GM10248 (cell line): ENCODE measurements around the gene ACBD3.

ENCODE experiments used
- CTCF ChIA-PET: fragments of 300-600 bp; sonication (Branson Sonifier 250); formaldehyde crosslinking; extraction: SDS; loops from one replicate; lab custom pipeline; 2021; ENCODE audit warnings: antibody characterized with exemption; lab: Yijun Ruan, JAX
- POLR2A ChIA-PET: fragments of 350-650 bp; sonication (Branson Sonifier 250); formaldehyde crosslinking; extraction: SDS; loops from one replicate; lab custom pipeline; 2020; ENCODE audit warnings: antibody characterized with exemption; lab: Yijun Ruan, JAX
- DNase-seq: peaks from one replicate; pipeline ENCODE4 v3.0.0; 2012; ENCODE audit errors: extremely low spot score
- TF ChIP-seq, protein P1 (sequence below): IDR thresholded peaks from 2 replicates; pipeline ENCODE4 v1.5.1; 2012; ENCODE audit warnings: mild to moderate bottlenecking, low read depth; ENCODE audit errors: extremely low read depth, missing control alignments, control extremely low read depth

Gene ACBD3

DNA sequence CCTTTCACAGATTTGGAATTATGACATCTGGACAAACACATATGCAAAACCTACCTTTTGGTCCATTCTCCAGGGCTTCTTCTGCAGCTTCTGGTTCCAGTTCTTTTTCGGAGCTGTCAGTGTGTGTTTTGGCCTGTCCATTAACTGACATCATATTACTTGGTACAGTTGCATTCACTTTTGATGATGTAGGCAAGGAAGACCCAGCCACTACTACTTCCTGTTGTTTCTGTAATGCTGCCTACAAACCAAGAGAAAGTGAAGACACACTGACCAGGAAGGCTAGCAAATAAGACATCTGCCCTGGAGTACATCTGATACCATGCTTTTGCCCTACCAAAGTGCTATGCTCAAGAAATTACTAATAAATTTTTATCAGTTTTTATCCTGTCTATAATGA, 31.9 kb downstream of the ACBD3 start:
- POLR2A ChIA-PET: no interaction called here
- TF ChIP-seq, protein P1, sequence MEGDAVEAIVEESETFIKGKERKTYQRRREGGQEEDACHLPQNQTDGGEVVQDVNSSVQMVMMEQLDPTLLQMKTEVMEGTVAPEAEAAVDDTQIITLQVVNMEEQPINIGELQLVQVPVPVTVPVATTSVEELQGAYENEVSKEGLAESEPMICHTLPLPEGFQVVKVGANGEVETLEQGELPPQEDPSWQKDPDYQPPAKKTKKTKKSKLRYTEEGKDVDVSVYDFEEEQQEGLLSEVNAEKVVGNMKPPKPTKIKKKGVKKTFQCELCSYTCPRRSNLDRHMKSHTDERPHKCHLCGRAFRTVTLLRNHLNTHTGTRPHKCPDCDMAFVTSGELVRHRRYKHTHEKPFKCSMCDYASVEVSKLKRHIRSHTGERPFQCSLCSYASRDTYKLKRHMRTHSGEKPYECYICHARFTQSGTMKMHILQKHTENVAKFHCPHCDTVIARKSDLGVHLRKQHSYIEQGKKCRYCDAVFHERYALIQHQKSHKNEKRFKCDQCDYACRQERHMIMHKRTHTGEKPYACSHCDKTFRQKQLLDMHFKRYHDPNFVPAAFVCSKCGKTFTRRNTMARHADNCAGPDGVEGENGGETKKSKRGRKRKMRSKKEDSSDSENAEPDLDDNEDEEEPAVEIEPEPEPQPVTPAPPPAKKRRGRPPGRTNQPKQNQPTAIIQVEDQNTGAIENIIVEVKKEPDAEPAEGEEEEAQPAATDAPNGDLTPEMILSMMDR: no peak

DNA sequence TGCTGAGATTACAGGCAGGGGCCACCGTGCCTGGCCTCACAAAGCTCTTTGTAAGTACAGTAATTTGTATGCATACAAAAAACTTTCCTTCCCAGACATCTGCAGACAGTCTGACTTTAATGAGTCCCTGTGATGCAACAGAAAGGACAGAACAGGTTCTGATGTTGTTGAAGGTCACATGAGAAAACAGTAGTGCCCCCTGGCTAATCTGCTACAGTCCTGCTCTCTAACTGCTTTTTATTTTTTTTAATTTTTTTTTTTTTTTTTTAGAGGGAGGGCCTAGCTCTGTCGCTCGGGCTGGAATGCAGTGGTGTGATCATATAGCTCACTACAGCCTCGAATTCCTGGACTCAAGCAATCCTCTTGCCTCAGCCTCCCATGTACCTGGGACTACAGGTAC, 36.7 kb downstream of the ACBD3 start:
- TF ChIP-seq, protein P1: no peak
- DNase-seq: no peak
- CTCF ChIA-PET: interaction anchor here (0.8 to 2.5 kb wide), 12 partner anchors 10 to 258 kb away, joined by 3 to 23 read pairs (median 4); partner anchors contain the start of gene PARP1
- POLR2A ChIA-PET: no interaction called here

More for the DNA sequence above, 31.9 kb downstream of the ACBD3 start:
- DNase-seq: no peak
- CTCF ChIA-PET: interaction anchor here (1.1 to 4.7 kb wide), 8 partner anchors 10 to 44 kb away, joined by 3 to 40 read pairs (median 5); no protein-coding TSS in a partner anchor

DNA sequence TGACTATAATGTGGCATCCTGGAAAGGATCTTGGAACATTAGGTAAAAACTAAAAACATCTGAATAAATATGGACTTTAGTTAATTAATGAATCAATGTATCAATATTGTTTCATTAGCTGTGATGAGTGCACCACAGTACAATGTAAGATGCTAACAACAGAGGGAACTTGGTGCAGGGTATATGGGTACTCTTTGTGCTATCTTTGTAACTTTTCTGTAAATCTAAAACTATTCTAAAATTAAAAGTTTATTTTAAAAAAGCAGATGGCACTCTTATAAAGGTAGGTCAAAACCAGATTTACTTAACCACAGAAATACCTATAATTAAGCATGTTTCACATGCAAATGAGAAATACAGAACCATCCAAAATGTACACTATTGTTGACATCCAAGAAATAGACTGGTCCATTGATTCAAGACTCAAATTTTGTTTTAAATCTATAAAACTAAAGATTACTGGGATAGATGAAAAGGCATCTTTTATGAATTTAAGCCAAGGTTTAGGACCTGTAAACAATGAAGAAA, 38.4 kb downstream of the ACBD3 start:
- ChIA-PET POLR2A (no interaction called here), CTCF (no interaction called here)
- DNase-seq: no peak
- TF ChIP-seq, protein P1: no peak

DNA sequence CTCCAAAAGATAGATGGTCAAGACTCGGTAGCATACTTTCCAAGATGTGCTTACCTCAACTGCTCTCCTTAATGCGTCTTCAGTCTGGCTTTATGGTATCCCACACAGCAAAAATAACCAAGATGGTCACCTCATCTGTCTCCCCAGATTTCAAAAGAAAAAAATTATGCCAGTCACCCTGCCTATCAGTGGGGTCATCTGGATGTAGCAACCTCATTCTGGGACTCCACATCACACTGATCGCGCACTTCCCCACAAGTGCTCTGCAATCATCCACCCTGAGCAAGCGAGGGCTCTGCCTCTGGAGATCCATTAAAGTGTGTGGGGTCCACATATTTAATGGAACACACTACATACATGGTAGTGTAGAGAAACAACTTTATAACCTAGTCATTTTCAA, 42.5 kb downstream of the ACBD3 start:
- ChIA-PET CTCF (no interaction called here), POLR2A (no interaction called here)
- TF ChIP-seq, protein P1: no peak
- no peak for DNase-seq

DNA sequence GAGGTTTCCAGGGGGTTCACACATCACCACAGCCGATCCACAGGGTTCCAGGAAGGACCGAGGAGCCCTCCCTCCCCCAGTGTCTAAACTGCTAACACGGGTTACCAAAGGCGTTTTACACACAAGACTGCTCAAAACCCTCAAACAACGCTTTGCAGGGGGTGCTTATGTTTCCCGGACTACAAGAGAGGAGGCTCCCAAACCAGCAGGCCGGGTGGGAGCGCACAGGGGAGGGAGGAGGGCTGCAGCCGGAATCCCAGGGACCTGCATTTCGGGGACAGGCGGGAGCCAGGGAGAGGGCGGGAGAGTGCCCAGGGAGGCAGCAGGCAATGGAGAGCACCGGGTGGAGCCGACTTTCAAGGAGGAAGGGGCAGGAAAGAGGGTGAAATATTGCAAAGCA, 50.8 kb downstream of the ACBD3 start:
- ChIA-PET POLR2A (no interaction called here), CTCF (interaction anchor here (6.8 kb wide), 1 partner anchor 10 kb away, joined by 38 read pairs; no protein-coding TSS in a partner anchor)
- DNase-seq: no peak
- TF ChIP-seq, protein P1: no peak

GRCh38 chr1:226135059-226135651, 51.4 kb downstream of the ACBD3 start:
- ChIA-PET CTCF (interaction anchor here (6.8 kb wide), 1 partner anchor 9 kb away, joined by 38 read pairs; no protein-coding TSS in a partner anchor), POLR2A (no interaction called here)
- TF ChIP-seq, protein P1: no peak
- DNase-seq: no peak
